SK-N-SH treated with all-trans-retinoic acid at 6 μM for 48 hours (cell line): Measurements from ENCODE around the gene RAPGEF5.

Experiments
- CREB5 ChIP-seq: fragments of 250-450 bp; sonication (Bioruptor Pico); IDR thresholded peaks from 2 replicates; pipeline ENCODE4 v1.5.1; 2020; ENCODE audit warnings: low read depth, mild to moderate bottlenecking, moderate library complexity
- PATZ1 ChIP-seq: fragments of 250-450 bp; sonication (Bioruptor Pico); IDR thresholded peaks from 2 replicates; pipeline ENCODE4 v1.8.0; 2020; ENCODE audit warnings: mild to moderate bottlenecking, moderate library complexity, borderline replicate concordance
- PPARA ChIP-seq: fragments of 250-450 bp; sonication (Bioruptor Pico); IDR thresholded peaks from 2 replicates; pipeline ENCODE4 v1.5.0; 2020; ENCODE audit warnings: mild to moderate bottlenecking, borderline replicate concordance
- TCF4 ChIP-seq: fragments of 250-450 bp; sonication (Bioruptor Pico); IDR thresholded peaks from 2 replicates; pipeline ENCODE4 v1.8.0; 2021; ENCODE audit warnings: mild to moderate bottlenecking, moderate library complexity, borderline replicate concordance
- TSHZ2 ChIP-seq: fragments of 250-450 bp; sonication (Bioruptor Pico); IDR thresholded peaks from 2 replicates; pipeline ENCODE4 v1.5.0; 2020; ENCODE audit warnings: mild to moderate bottlenecking, moderate library complexity
- ZNF565 ChIP-seq: fragments of 450-650 bp; formaldehyde crosslinking; conservative IDR thresholded peaks from 2 replicates; pipeline ENCODE4 v1.5.0; 2020; ENCODE audit warnings: low read depth, mild to moderate bottlenecking, moderate library complexity

GRCh38 chr7:22241805-22242390 lies 115.1 kb downstream of the RAPGEF5 start:
- TF ChIP-seq TSHZ2 (no peak), CREB5 (no peak), ZNF565 (CRISPR knock-in tag) (no peak), PATZ1 (no peak), TCF4 (CRISPR knock-in tag) (no peak), PPARA (CRISPR knock-in tag) (no peak)
